ENCODE data around the gene TMEM204.

TMEM204 gene

GRCh38 chr16:1520461-1520860, 13.0 kb upstream of the TMEM204 start:
- no peak for DNase-seq (ENCODE audit: low spot score)

GRCh38 chr16:1523581-1524245, 9.8 kb upstream of the TMEM204 start:
- no peak for DNase-seq (ENCODE audit: low spot score)

GRCh38 chr16:1524366-1524765, 9.1 kb upstream of the TMEM204 start:
- DNase-seq (ENCODE audit: low spot score): no peak

GRCh38 chr16:1525871-1526607, 7.4 kb upstream of the TMEM204 start:
- no peak for DNase-seq (ENCODE audit: low spot score)

GRCh38 chr16:1526608-1527555, 6.6 kb upstream of the TMEM204 start:
- DNase-seq (ENCODE audit: low spot score): no peak

- no peak for DNase-seq (ENCODE audit: low spot score)
Observed at GRCh38 chr16:1527836-1528811, 5.3 kb upstream of the TMEM204 start.

GRCh38 chr16:1528921-1529537, 4.4 kb upstream of the TMEM204 start:
- DNase-seq (ENCODE audit: low spot score): no peak

GRCh38 chr16:1530349-1530882, 3.0 kb upstream of the TMEM204 start:
- DNase-seq (ENCODE audit: low spot score): no peak

GRCh38 chr16:1530883-1531637, 2.4 kb upstream of the TMEM204 start:
- no peak for DNase-seq (ENCODE audit: low spot score)

GRCh38 chr16:1531638-1531910, 1.9 kb upstream of the TMEM204 start:
- no peak for DNase-seq (ENCODE audit: low spot score)

- no peak for DNase-seq (ENCODE audit: low spot score)
Observed at GRCh38 chr16:1532081-1532760, 1.2 kb upstream of the TMEM204 start.

- DNase-seq (ENCODE audit: low spot score): no peak
Observed at GRCh38 chr16:1532771-1533170, 695 bp upstream of the TMEM204 start.

GRCh38 chr16:1534021-1535020, 855 bp downstream of the TMEM204 start:
- no peak for DNase-seq (ENCODE audit: low spot score)

- no peak for DNase-seq (ENCODE audit: low spot score)
Observed at GRCh38 chr16:1535391-1536291, 2.2 kb downstream of the TMEM204 start.

GRCh38 chr16:1536601-1537000, 3.1 kb downstream of the TMEM204 start:
- DNase-seq (ENCODE audit: low spot score): no peak

- DNase-seq (ENCODE audit: low spot score): no peak
Observed at GRCh38 chr16:1537138-1537577, 3.7 kb downstream of the TMEM204 start.

- no peak for DNase-seq (ENCODE audit: low spot score)
Observed at GRCh38 chr16:1537763-1538289, 4.4 kb downstream of the TMEM204 start.
